Right hindlimb (tissue), 1 donor: Measurements from ENCODE around the gene EVL.

Experiments
- DNase-seq: peaks from one replicate; pipeline ENCODE4 v3.0.0-alpha.2; 2018

Gene EVL

DNA sequence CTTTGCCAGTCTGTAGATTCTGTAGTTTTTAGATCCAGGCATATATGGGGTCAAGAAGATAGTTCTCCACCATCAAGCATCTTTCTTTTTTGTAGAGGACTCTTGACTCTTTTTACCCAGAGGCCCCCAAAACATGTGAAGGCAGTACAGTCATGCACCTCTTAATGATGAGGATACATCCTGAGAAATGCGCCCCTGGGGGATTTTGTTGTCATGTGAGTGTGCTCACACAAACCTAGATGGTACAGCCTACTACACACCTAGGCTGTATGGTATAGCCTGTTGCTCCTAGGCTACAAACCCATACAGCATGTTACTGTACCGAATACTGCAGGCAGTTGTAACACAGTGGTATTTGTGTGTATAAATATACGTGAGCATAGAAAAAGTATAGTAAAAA lies 23.0 kb downstream of the EVL start:
- no peak for DNase-seq

DNA sequence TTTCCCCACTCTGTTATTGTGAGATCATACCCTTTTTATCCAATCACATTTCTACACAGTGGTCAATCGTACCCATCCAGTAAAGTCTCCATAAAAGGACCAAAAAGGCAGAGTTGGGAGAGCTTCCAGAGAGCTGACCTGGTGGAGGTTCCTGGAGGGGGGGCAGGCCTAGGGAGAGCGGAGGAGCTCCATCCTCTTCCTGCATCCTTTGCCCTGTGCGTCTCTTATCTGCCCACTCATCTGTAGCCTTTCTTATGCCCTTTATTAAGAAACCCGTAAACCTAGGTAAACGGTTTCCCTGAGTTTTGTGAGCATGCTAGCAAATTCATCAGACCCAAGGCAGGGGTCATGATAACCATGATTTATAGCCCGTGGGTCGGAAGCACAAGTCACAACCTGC lies 26.2 kb downstream of the EVL start:
- no peak for DNase-seq

DNA sequence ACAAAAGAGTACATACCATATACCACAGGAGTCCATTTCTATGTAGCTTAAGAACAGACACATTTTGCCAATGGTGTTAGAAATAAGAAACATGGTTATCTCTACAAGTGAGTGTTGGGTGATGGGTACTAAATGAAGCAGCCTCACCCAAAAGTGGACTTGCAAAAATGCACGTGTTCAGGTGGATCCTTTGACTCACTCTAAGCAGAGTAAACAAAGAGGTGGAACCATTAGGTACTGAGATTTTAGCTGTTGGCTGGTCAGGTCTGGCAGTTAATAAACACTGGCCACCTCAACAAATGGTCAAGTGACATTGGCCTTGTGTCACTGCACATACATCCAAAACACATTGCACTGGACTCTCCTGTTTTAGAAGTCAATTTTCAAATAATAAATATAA lies 27.6 kb downstream of the EVL start:
- DNase-seq = no peak

DNA sequence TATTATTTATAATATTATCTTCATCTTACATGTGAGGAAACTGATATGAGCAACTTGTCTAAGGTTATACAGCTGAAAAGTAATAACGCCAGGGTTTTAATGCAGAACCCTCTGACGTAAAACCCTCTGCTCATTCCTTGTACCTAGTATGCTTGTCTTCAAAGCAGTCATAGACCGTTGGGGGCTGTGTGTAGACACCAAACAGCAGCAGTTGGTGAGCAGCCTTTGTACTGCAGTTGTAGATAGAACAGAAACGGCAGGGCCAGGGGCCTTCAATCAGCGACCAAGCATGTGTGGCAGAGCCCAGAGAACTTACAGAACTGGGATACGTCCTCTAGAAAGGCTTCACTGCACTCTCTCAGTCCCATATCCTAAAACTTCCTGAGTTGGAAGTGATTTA lies 28.1 kb downstream of the EVL start:
- DNase-seq = no peak

DNA sequence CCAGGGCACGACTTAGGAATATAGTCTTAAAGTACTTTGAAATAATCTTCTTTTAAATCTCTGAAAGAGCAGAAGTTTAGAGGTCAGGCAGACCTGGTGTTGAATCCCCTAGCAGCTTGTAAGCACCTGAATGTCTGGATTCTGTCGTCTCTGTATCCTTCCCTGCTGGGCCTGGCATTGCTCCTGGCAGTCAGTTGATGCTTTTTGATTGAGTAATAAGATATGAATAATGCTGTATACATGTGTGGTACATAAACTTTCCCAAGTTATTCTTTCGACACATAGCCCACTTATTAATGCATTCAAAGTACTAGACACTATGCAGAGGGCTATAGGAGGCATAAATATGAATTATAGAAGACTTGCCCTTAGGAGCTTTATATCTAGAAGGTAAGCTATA lies 31.4 kb downstream of the EVL start:
- DNase-seq = no peak

DNA sequence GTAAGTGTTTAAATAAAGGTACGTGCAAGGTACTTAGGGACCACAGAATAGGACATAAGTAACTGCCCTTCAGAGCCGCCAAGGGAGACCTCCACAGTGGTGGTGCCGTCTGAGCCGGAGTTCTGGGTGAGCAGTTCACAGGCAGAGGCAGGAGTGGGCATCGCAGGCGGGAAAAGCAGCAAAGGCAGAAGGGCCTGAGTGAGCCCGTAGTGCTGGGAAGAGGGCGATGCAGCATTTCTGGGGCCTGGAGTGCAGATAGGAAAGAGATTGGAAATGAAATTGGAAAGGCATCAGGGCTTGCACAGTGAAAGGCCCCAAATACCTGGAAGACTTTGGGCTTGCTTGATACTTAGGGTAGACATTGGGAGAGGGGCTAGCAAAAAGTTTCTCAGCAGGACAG lies 32.9 kb downstream of the EVL start:
- no peak for DNase-seq

DNA sequence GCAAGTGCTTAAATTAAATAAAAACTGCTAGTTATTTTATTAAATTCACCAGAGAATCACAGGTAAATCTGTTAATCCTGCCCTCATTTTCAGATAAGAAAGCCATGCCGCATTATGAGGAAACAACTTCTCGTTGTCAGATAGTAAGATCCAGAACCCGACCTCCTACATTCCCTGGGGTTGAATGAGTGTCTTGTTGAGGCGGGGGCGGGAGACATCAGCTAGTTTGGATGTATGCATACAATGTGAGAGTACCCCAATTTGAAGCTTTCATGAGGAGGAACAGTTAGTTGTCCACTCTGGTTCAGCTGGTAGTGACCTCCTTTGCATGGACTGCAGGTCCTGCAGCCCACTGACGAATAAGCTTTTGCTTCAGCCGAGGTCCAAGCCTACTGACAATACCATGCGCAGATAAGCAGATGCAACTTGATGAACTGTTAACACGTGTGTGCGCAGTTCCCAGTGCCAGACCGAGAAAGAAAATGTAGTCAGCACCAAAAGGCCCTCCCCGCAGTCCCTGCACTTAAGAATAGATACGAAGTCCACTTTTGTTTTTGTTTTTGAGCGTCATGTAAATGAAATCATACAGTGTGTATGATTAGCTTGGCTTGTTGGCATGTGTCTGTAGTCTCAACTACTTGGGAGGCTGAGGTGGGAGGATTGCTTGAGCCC lies 34.9 kb downstream of the EVL start:
- no peak for DNase-seq

DNA sequence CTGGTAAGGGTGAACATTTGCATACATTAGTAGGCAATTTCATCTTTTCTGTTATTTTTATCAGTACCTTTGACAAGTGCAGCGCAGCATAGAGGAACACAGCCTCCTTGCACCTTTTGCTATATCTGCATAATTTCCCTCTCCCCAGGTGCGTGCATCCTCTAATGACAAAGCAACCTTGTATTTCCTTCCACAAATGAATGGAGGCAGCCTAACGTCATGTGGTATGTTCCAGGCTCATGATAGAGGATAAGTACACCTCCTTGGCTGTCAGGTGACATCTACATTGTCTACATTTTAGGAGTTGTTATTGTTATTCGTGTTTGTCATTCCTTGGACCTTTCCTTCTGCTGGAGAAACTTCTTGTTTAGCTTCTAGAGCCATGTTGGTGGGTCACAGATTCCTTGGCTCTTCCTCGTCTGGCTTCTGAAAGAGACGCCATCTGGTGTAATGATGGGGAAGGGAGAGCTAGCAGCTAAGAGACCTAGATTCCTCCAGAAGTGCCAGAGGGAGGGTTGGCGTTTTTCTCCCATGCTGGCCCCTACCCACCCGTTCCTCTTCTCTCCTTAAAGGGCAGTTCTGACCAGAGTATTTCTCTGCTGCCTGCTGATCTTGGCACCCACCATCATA lies 37.0 kb downstream of the EVL start:
- no peak for DNase-seq

DNA sequence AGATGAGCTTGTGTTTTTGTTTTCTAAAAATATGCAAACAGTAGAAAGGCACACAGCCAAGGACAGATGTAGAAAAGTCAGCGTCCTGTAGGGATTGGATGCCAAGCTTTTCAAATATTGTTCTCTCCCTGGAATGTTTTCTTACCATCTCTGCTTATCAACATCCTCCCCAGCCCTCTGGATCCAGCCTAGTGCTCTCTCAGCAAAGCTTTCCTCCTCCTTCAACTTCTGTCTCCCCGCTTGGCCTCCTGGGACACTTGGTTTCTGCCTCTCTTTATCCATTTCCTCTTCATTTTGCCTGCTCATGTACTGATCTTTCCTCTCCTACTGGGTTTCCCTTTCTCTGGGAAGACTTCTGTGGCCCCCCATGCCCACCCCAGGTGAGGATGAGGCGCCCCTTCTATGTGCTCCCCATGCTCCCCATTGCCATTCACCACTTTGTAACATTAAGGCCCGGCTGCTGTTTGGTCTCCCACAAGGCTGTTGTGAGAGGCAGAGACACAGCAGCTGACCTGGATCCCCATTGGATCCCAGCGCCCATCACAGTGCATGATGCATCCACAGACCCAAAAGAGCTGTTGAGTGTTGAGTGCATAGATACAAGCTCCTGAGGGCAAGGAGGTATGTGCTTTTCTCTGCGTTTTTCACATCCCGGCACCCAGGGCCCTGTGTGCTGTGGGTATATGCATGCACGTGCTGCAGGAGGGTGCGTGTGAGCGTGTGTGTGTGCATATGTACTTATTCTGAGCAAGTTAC lies 38.2 kb downstream of the EVL start:
- no peak for DNase-seq

DNA sequence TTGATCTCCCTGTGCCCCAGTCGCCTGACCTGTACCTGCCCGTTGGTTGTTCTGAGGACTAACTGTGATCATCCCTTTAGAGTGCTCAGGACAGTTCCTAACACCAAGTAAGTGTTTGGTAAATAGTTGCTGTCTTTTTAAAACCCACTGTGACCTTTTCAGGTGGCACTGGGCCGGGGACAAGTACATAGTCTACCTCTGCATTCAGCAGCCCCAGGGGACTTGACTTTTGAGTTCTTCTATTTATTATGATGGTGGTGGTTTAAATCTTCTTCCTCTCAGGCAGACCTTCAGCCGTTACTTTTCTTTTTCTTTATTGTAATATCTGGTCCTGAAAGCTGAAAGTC lies 38.8 kb downstream of the EVL start:
- DNase-seq = no peak

DNA sequence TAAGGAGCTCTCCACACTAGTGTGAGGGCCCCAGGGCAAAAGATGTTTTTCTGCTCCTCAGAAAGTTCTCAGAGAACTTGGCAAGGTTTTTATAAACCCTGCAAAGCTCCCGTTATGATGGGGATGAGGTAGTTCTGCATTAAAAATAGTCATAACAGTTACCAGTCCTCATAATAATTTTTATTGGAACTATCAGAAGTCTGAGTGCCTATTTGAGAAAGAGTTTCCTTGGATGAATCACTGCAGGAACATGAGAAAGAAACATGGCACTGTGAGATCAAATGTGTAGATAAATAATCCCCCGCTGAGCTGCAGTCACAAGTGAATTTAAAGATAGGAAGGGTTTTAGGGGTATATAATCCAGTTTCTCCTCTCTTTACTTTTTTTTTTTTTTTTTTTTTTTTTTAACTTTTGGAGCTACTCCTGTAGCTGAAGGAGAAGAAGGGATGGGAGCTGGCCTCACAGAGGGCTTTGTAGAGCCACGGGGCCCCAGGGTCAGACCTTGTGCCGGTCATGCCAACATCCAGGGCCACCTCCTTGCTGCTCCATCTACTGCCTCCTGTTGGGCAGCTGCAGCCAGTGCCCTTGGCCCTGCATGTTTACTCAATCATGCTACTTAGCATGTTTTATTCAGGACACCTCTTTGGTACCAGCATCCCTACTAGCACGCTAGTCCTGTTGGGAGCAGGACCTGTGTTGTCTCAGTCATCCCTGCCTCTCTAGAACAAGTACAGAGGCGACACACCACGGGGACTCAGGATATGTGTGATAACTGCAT lies 39.5 kb downstream of the EVL start:
- no peak for DNase-seq

DNA sequence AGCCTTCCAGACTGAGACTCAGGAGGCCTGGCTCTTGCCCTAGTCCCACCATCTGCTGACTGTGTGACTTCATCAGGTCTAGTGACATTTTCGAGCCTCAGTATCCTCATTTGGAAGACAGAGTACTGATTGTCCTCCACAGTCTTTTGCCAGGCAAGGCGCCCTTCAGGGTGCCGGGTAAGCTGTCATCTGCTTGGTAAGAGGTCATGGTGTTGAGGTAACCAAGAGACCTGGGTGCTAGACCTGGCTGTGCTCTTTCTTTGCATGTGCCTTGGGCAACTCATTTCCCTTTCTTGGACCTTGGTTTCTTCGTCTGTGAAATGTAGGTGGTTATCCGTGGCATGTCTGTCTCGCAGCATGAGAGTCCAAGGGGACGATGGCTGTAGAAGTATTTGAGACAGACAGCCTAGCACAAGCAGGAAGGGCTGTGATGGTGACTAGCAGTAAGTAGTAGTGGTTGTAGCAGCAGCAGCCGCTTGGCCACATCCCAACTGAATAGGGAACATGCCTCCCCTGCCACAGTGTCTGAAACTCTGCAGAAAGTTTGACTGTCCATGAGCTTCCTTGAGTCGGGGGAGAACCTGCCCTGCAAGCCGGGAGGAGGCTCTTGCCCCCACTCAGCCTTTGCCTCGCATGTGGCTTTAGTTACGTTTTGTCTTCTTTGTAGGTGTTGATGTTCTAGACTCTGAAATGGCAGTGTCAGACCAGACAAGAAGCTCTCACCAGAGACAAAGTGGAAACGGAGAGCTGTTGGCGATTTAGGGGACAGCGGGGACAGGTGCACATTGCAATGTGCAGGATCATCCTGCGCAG lies 40.3 kb downstream of the EVL start:
- no peak for DNase-seq

DNA sequence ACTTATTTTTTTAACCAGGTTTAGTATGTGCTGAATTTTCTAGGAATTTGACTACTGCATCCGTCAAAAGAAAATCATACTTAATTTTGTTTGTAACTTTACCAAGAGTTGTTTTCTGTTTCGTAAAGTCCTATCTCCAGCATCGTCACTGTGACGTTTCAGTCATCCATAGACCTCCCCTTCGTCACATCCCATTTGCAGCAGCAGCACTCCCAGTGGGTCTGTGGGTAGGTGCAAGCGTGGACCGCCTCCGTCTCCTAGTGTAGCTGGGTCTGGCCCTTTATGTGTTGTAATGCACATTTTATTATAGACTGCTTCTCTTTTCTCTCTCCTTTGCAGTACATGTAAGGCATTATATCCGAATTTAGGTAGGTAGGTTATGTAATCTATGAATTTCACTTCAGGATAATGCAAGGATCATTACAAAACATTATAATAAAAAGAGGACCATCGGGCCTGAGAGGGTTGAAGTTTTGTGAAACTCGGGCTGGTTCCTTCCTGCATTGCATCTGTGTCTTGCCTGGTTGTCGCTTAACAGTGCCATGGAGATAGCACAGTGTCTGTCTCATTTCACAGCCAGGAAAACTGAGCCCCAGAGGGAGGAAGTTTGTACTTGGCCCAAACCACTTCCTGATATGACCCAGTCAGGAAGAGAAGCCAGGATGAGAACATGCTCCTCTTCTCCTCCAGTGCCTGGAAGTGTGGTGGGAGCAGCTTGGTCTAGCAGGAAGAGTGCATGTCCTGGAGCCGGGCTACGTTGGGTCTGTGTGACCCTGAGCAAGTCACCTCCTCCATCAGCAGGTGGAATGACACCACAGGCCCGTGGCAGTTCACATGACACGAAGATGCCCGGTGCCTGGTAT lies 41.3 kb downstream of the EVL start:
- DNase-seq = no peak

DNA sequence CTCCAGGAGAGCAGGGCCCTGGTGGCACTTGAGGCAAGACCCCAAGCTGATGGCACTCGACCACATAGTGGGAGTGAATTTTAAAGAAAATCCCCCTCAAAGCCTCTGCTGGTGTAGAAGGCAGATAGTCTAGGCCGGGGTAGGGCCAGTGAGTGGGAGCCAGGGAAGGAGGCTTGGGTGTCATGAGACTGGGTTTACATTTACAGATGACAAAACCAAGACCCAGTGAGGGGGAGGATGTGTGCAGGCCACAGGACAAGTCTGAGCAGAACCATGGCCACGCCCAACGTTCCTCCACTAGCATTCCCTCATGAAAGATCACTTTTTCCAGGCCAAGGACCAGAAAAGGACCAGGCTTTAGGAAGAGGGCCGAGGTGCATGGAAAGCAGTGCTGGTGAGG lies 42.0 kb downstream of the EVL start:
- DNase-seq = no peak

DNA sequence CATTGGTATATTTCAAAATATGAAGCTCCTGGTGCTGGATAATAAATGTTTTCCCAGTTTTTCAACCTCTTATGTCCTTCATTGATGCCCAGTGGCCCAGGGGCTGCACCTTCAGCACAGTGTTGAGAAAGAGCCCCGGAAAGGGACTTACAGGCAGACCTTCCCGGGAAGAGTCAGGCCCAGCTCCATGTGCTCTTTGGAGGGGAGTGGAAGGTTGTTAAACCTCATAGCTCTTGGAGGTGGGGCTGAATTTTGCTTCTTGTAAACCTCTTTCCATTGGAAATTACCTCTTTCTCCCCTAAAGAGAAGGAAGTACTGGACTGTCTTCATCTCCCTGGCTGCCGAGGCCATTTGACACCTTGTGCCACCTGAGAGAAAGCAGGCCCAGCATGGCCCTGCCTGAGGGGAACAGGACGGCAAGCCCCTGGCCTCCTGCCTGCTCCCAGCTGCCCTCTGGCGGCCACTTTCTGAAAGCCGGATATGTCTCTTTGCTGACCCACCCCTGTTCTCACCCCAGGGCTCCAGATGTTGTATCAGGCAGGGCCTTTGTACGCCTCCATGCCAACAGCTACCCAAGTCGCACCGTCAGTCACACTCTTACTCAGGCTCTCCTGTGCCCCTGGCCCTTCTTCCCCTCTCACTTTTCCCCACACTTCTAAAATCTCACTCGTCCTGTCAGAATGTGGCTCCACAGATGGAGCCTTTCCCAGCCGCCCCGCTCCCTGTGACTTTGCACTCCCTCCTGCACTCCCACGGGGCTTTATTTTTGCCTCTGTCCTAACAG lies 43.0 kb downstream of the EVL start:
- DNase-seq = peak; percentile 83

DNA sequence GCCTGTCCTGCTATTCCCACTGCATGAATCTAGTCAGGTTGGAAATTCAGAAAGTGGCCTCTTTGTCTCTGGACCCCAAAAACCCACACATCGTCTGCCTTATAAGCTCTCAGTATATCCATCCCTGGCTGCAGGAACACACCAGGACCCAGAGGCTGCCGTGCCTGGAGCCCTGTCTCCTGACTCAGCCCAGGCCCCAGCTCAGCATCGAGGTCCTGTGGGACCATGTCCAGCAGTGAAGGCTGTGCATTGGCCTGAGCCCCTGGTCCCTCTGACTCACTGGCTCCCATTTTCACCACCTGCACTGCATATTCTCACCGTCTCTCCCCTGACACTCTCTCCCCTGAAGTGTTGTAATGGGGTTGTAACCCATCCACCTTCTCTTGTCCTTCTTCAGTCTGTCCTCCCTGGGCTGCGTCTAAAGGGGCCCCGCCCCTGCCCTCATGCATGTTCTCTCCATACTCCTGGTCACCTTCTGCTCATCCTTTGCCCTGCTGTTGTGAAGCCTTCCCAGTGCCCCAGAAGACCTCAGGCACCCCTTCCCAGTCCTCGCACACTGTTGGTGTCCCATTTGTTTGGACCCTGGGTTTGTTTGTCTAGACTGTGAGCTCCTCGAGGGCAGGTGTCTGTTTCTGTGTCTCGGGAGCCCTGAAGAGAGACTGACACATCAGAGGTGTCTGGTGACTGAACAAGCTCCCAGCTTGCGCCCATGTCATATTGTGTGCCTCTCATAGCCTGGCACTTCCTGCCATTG lies 43.8 kb downstream of the EVL start:
- no peak for DNase-seq

DNA sequence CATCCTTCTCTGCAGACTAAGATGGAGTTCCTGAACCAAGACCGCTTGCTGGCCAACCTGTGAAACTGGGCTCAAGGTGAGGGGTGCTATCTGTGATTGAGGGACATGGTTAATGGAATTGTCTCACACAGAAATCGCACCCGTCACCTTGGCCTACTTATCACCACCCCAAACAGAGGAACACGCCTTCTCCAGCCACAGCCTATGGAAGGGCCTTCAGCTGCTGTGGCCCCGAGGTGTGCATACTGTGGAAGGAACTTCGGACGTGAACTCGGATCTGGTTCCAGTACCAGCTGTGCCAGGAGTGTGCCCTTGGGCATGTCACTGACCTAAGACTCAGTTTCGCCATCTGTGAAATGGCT lies 44.4 kb downstream of the EVL start:
- no peak for DNase-seq

DNA sequence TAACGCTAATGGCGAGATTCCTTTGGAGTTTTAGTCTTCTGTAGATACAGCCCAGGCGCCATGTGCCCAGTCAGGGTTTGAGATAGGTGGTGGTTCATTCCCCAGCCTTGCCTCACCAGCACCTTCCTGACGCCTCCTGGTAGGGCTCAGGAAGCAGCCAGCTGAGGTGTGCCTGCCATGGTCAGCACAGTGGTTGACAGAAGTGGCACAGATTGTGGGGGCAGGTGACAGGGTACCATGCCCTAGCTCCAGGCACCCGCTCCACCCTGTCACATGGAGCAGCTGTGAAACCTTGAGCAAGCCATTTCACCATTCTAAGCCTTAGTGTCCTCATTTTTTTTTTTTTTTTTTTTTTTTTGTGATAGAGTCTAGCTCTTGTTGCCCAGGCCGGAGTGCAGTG lies 45.6 kb downstream of the EVL start:
- DNase-seq = no peak

DNA sequence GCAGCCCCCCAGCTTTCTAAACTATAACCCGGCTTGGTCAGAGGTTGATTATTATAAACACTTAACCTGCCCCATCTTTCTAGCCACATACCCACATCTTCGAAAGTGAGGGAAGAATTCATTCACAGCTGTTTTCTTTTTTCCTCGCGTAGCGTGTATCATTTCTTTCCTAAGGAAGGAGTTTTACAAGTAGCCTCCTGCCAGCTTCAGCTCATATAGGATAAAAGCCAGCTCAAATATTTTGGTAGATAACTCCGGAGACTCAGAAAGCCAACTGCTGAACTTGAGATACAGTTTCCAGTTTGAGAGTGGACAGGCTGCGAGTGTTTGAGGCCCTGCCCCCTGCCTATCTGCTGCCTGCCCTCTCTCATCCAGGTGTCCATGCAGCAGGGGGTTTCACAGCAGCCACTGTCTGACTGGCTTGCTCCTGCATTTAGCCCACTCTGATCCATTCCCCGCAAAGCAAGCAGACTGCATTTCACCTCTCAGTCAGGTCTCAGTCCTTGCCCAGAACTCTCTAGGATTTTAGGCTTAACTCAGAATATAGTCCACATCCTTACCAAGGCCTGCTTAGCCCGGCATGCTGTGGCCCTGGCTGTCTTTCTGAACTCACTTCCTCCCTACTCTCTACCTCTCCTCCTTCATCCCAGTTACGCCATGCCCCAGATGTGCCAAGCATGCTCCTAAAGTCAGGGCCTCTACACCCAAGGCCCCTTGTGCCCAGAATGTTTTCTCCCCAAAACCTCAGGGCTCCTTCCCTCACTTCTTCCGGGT lies 46.9 kb downstream of the EVL start:
- no peak for DNase-seq
